Right lobe of liver (tissue), 4 donors: ENCODE measurements around the gene ABHD2.

Experiments
- CTCF ChIP-seq, 4 donors: fragments of 200-600 bp in 3 of 4; fragments of 450-650 bp in 1 of 4; IDR thresholded peaks; one replicate each; pipeline versions ENCODE4 v1.5.1 to v1.8.0; 2016 to 2022; ENCODE audit warnings: antibody characterized with exemption in 4 of 4, mild to moderate bottlenecking in 2 of 4
- POLR2A ChIP-seq: fragments of 450-650 bp; IDR thresholded peaks from one replicate; pipeline ENCODE4 v1.6.1; 2017; ENCODE audit warnings: antibody characterized with exemption, mild to moderate bottlenecking
- donor health status: DM: no; HTN: no; CAD: no.
- donor health status: DM: no; HTN: no; CAD: no.
- donor health status: DM: no; HTN: yes; CAD: no.

GRCh38 chr15:89122505-89123180 lies 34.4 kb downstream of the ABHD2 start:
- TF ChIP-seq POLR2A (no peak), CTCF (IDR thresholded peaks at IDR 0.05) (no peak)
